Measurements from ENCODE around the gene MLLT10. TPM values are rescaled to one million over a fixed set of nuclear protein-coding genes. Genes with fewer than 3 reads are reported as not detected.

MLLT10 gene
- total and polyA plus RNA-seq, 9 of the 15 experiments (the other 6 are each of a cell fraction or from before 2014, with no cell fraction given): 18.8 to 81.4 (median 64.2) TPM

DNA sequence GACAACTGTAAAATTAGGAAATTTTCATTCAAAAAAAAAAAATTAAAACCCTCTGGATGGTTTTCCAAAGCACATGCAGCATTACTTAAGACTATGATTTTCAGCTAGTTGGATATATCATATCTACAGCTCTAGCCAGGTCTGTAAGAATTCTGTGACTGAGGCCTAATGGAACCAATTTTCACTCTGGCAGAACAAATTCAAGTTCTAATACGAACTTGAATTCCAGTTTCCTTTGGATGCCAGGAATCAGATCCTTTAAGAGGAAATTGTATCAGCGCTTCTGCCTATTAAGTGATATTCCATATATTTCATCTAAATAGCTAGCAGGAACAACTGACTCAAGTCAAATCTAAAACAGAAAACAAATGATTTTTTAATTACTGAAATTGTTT, 43.3 kb upstream of the MLLT10 start:
- no peak overlapping the region for H3K4me2 ChIP-seq (ENCODE audit: insufficient read depth, low read length)
- intact Hi-C loops (cut with micrococcal nuclease): loop anchor here (5.0 to 10.0 kb wide), 2 partner anchors 114 to 213 kb away; no protein-coding TSS in a partner anchor
- no peak overlapping the region for H2AFZ ChIP-seq (ENCODE audit: low read depth, low read length)
- H3K27ac ChIP-seq (ENCODE audit: extremely low read depth, low read depth, low read length): no peak overlapping the region
- TF ChIP-seq POLR2AphosphoS2 (IDR thresholded peaks at IDR 0.05; ENCODE audit: low read length) (no peak), ZNF668 (CRISPR knock-in tag; IDR thresholded peaks at IDR 0.05) (no peak), SIN3B (IDR thresholded peaks at IDR 0.05; ENCODE audit: low read depth) (no peak), TGIF2 (CRISPR knock-in tag; IDR thresholded peaks at IDR 0.05) (no peak), PHB2 (IDR thresholded peaks at IDR 0.05; ENCODE audit: low read depth) (no peak), GATAD2A (IDR thresholded peaks at IDR 0.05) (no peak), ARID2 (IDR thresholded peaks at IDR 0.05) (no peak), XRCC3 (IDR thresholded peaks at IDR 0.05) (no peak), RFX5 (IDR thresholded peaks at IDR 0.05; ENCODE audit: low read depth, low read length) (no peak), POLR3G (IDR thresholded peaks at IDR 0.05; ENCODE audit: extremely low read depth, insufficient read length, insufficient replicate concordance) (no peak), ZNF274 (IDR thresholded peaks at IDR 0.05; ENCODE audit: borderline replicate concordance, low read depth, low read length) (no peak), MAFF (IDR thresholded peaks at IDR 0.05; ENCODE audit: low read length) (no peak), NCOR1 (IDR thresholded peaks at IDR 0.05) (no peak)
- TF ChIP-seq, protein P1, sequence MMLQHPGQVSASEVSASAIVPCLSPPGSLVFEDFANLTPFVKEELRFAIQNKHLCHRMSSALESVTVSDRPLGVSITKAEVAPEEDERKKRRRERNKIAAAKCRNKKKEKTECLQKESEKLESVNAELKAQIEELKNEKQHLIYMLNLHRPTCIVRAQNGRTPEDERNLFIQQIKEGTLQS (IDR thresholded peaks at IDR 0.05): no peak
- TF ChIP-seq, protein P1 (CRISPR knock-in tag; conservative IDR thresholded peaks at IDR 0.05): no peak
- DNase-seq (ENCODE audit: extremely low read depth in 1 of 4, low spot score in 3 of 4) (no peak), ATAC-seq (no peak), FAIRE-seq (no peak)
- no peaks in the 10 kb centered on the region for H3K27me3 ChIP-seq (ENCODE audit: control insufficient read depth in 2 of 2, insufficient read depth in 2 of 2, low read length in 2 of 2)
- CTCF ChIA-PET (ENCODE audit: low intra/inter-chr PET ratio): no interaction called here
- BruUV-seq (replicated peaks): no TSS peak
- POLR2A ChIA-PET: interaction anchor here (0.9 to 1.0 kb wide), 2 partner anchors 234 to 241 kb away, joined by 3 read pairs; no protein-coding TSS in a partner anchor
- H3K9me3 ChIP-seq (replicated peaks; ENCODE audit: control insufficient read depth, insufficient read depth, low read depth, low read length): no peaks in the 10 kb centered on the region; the same call in 1 of the 2 replicates
- H3K79me2 ChIP-seq (ENCODE audit: control insufficient read depth, insufficient read depth, low read length): no peaks in the 10 kb centered on the region
- no peak overlapping the region for H3K4me3 ChIP-seq
- no peak overlapping the region for H3K9ac ChIP-seq (ENCODE audit: insufficient read depth in 1 of 2, low read depth in 2 of 2, low read length in 2 of 2)
- no peaks in the 10 kb centered on the region for H3K36me3 ChIP-seq (ENCODE audit: control insufficient read depth, insufficient read depth, low read length)
- no peaks in the 10 kb centered on the region for H3K9me1 ChIP-seq (ENCODE audit: control insufficient read depth, insufficient read depth, low read length)
- no peaks in the 10 kb centered on the region for H4K20me1 ChIP-seq (replicated peaks; ENCODE audit: control insufficient read depth, insufficient read depth, low read length)
- 59% methylated on average over 2 of the region's 2 CpGs for WGBS (ENCODE audit: insufficient coverage, low coverage, missing lambda C conversion rate)
- in situ Hi-C loops (cut with MboI): loop anchor here (25.0 kb wide), 1 partner anchor 447 kb away; no protein-coding TSS in a partner anchor
- H3K4me1 ChIP-seq (replicated peaks in 1 of 2; ENCODE audit: control insufficient read depth in 2 of 2, insufficient read depth in 2 of 2, low read length in 2 of 2): peaks cover 0 to 17% of the 10 kb centered on the region in 2 experiments; a peak in 2 of 5 replicates
